Measurements from ENCODE around the gene SPRN.
A peak's percentile ranks its signal among the peaks of the same experiment; 100 is the strongest.
"Not testable (repeated sequence)": the region's sequence is repeated elsewhere in the genome, so short reads cannot be mapped to it uniquely, and the experiment has no call there.

Gene SPRN

GRCh38 chr10:133456041-133456951, 31.9 kb upstream of the SPRN start:
- no peak for DNase-seq

GRCh38 chr10:133455611-133456031, 31.2 kb upstream of the SPRN start:
- no peak for DNase-seq

GRCh38 chr10:133455196-133455595, 30.8 kb upstream of the SPRN start:
- no peak for DNase-seq

GRCh38 chr10:133454204-133454893, 29.9 kb upstream of the SPRN start:
- DNase-seq, result no peak

- DNase-seq, result no peak
Observed at GRCh38 chr10:133453516-133454203, 29.2 kb upstream of the SPRN start, which contains the start of gene SCART1. Gene SCART1 (plus strand): TSS chr10:133453945. CDS start chr10:133453998, 53 bp downstream.

- DNase-seq, result peak; percentile 10
Observed at GRCh38 chr10:133452453-133452852, 28.0 kb upstream of the SPRN start.

- no peak for DNase-seq
Observed at GRCh38 chr10:133451346-133451745, 26.9 kb upstream of the SPRN start.

- DNase-seq, result no peak
Observed at GRCh38 chr10:133448120-133448519, 23.7 kb upstream of the SPRN start.

- DNase-seq, result peak; percentile 23
Observed at GRCh38 chr10:133446979-133447378, 22.6 kb upstream of the SPRN start.

- DNase-seq, result peak; percentile 21
Observed at GRCh38 chr10:133445751-133446708, 21.6 kb upstream of the SPRN start.

- peak; percentile 20 for DNase-seq
Observed at GRCh38 chr10:133445268-133445732, 20.9 kb upstream of the SPRN start.

GRCh38 chr10:133444342-133445267, 20.2 kb upstream of the SPRN start:
- DNase-seq, result peak; percentile 12

- peak; percentile 21 for DNase-seq
Observed at GRCh38 chr10:133442967-133443924, 18.8 kb upstream of the SPRN start.

- DNase-seq, result peak; percentile 23
Observed at GRCh38 chr10:133442191-133442966, 18.0 kb upstream of the SPRN start.

- peak; percentile 8 for DNase-seq
Observed at GRCh38 chr10:133441780-133442179, 17.4 kb upstream of the SPRN start.

- not testable (repeated sequence) for DNase-seq
Observed at GRCh38 chr10:133441356-133441755, 16.9 kb upstream of the SPRN start.

- DNase-seq, result peak; percentile 9
Observed at GRCh38 chr10:133440633-133441285, 16.3 kb upstream of the SPRN start.
